ENCODE measurements around the gene GALNT7. TPM values are rescaled to one million over a fixed set of nuclear protein-coding genes. Genes with fewer than 3 reads are reported as not detected.

Gene GALNT7
- total RNA-seq, 1 donor from 2014 or later, result 24.7 TPM

DNA sequence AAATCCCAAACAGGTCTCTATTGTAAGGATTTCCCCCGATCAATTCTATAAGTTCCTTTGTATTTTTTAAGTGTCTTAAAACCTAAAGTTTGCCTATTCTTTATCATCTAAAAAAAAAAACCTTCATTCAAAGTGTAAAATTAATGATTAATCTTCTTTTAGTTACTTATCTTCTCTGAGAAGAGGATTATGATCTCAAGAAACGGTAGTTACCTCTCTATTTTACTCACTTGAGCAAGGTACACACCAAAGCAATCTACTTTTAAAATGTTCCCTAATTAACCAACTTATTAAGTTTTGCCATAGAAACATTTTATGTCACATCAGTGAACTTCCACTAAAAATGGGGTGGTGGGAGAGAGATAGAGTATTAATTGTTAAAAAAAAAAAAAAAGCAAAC is 15.2 kb upstream of the GALNT7 start:
- TF ChIP-seq, protein P1, sequence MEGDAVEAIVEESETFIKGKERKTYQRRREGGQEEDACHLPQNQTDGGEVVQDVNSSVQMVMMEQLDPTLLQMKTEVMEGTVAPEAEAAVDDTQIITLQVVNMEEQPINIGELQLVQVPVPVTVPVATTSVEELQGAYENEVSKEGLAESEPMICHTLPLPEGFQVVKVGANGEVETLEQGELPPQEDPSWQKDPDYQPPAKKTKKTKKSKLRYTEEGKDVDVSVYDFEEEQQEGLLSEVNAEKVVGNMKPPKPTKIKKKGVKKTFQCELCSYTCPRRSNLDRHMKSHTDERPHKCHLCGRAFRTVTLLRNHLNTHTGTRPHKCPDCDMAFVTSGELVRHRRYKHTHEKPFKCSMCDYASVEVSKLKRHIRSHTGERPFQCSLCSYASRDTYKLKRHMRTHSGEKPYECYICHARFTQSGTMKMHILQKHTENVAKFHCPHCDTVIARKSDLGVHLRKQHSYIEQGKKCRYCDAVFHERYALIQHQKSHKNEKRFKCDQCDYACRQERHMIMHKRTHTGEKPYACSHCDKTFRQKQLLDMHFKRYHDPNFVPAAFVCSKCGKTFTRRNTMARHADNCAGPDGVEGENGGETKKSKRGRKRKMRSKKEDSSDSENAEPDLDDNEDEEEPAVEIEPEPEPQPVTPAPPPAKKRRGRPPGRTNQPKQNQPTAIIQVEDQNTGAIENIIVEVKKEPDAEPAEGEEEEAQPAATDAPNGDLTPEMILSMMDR (IDR thresholded peaks at IDR 0.05; ENCODE audit: insufficient read depth, low read length, severe bottlenecking), result no peak
- no peak for FAIRE-seq
- no peak for DNase-seq (ENCODE audit: low read depth)
- Histone ChIP-seq H3K36me3 (ENCODE audit: control insufficient read depth, insufficient read depth, low read length) (no peaks in the 10 kb centered on the region), H3K4me3 (ENCODE audit: low read depth, low read length) (no peak overlapping the region), H3K27me3 (ENCODE audit: control insufficient read depth, insufficient read depth, low read length) (no peaks in the 10 kb centered on the region)

- FAIRE-seq, result no peak
- Histone ChIP-seq H3K36me3 (ENCODE audit: control insufficient read depth, insufficient read depth, low read length) (no peaks in the 10 kb centered on the region), H3K4me3 (ENCODE audit: low read depth, low read length) (no peak overlapping the region), H3K27me3 (ENCODE audit: control insufficient read depth, insufficient read depth, low read length) (no peaks in the 10 kb centered on the region)
- TF ChIP-seq, protein P1 (IDR thresholded peaks at IDR 0.05; ENCODE audit: insufficient read depth, low read length, severe bottlenecking), result no peak
- DNase-seq (ENCODE audit: low read depth), result no peak
Measured at GRCh38 chr4:173159791-173160190, 8.8 kb upstream of the GALNT7 start.

DNA sequence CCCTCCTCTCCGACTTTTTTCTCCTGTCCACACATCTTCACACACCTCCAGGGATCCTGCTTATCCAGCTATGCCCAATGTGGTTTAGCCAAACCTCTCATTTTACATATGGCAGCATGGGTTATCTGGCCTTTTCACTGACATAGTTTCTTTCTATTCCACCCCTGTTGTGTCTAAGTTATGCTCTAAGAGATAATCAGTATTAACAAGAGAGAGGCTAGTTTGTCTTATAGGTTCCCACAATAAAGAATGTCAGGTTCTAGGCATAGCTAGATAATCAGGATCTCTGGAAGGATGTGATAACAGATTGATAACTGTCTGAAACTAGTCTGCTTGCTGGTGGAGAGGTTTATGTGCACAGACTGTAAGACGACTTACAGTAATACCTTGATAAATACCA is 7.7 kb upstream of the GALNT7 start:
- no peaks in the 10 kb centered on the region for H3K36me3 ChIP-seq (ENCODE audit: control insufficient read depth, insufficient read depth, low read length)
- H3K4me3 ChIP-seq (ENCODE audit: low read depth, low read length), result no peak overlapping the region
- FAIRE-seq (no peak), DNase-seq (ENCODE audit: low read depth) (no peak)
- no peaks in the 10 kb centered on the region for H3K27me3 ChIP-seq (ENCODE audit: control insufficient read depth, insufficient read depth, low read length)
- TF ChIP-seq, protein P1 (IDR thresholded peaks at IDR 0.05; ENCODE audit: insufficient read depth, low read length, severe bottlenecking), result no peak

- no peak for FAIRE-seq
- TF ChIP-seq, protein P1 (IDR thresholded peaks at IDR 0.05; ENCODE audit: insufficient read depth, low read length, severe bottlenecking), result no peak
- no peaks in the 10 kb centered on the region for H3K36me3 ChIP-seq (ENCODE audit: control insufficient read depth, insufficient read depth, low read length)
- no peak for DNase-seq (ENCODE audit: low read depth)
- H3K4me3 ChIP-seq (ENCODE audit: low read depth, low read length), result no peak overlapping the region
- H3K27me3 ChIP-seq (ENCODE audit: control insufficient read depth, insufficient read depth, low read length), result no peaks in the 10 kb centered on the region
Measured at GRCh38 chr4:173161311-173161710, 7.3 kb upstream of the GALNT7 start.

- TF ChIP-seq, protein P1 (IDR thresholded peaks at IDR 0.05; ENCODE audit: insufficient read depth, low read length, severe bottlenecking), result no peak
Measured at GRCh38 chr4:173165706-173166105, 2.9 kb upstream of the GALNT7 start.

DNA sequence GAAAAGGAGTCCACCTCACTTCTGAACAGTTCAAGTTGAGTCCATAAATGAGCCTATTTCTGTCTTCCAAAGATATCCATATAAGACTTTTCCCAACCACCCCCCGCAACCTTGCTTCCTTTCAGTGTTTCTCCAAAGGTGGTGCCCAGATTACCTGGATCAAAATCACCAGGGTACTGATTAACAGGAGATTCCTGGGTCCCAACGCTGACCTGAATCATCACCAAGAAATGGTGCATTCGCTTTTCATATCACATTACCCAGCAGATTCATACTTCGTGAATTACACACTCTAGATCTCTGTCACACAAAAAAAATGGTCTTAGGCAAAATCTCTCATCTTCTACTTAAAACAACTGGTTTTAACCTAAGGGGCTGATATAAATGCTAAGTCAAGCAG is 2.1 kb upstream of the GALNT7 start:
- H3K4me3 ChIP-seq (ENCODE audit: low read depth, low read length), result no peak overlapping the region
- no peaks in the 10 kb centered on the region for H3K36me3 ChIP-seq (ENCODE audit: control insufficient read depth, insufficient read depth, low read length)
- no peaks in the 10 kb centered on the region for H3K27me3 ChIP-seq (ENCODE audit: control insufficient read depth, insufficient read depth, low read length)
- FAIRE-seq (no peak), DNase-seq (ENCODE audit: low read depth) (no peak)
- TF ChIP-seq, protein P1 (IDR thresholded peaks at IDR 0.05; ENCODE audit: insufficient read depth, low read length, severe bottlenecking), result no peak

More at GRCh38 chr4:173165706-173166105, 2.9 kb upstream of the GALNT7 start:
- DNase-seq (ENCODE audit: low read depth), result no peak
- FAIRE-seq, result no peak
- Histone ChIP-seq H3K27me3 (ENCODE audit: control insufficient read depth, insufficient read depth, low read length) (no peaks in the 10 kb centered on the region), H3K36me3 (ENCODE audit: control insufficient read depth, insufficient read depth, low read length) (no peaks in the 10 kb centered on the region), H3K4me3 (ENCODE audit: low read depth, low read length) (no peak overlapping the region)

Data from bronchial epithelial cell (primary cell).